IMR-90 (cell line): ENCODE results near the gene SCYGR4.
A peak's percentile ranks its signal among the peaks of the same experiment; 100 is the strongest.

Experiments used
- CEBPB ChIP-seq: IDR thresholded peaks from 2 replicates; pipeline ENCODE4 v1.6.1; 2012; ENCODE audit warnings: low read depth, low read length, improper control_type of control experiment
- POLR2A ChIP-seq: IDR thresholded peaks from 2 replicates; pipeline ENCODE4 v1.6.1; 2012; ENCODE audit warnings: mild to moderate bottlenecking, low read depth, low read length
- RAD21 ChIP-seq: IDR thresholded peaks from 2 replicates; pipeline ENCODE4 v1.6.1; 2012; ENCODE audit warnings: low read length, improper control_type of control experiment
- SMC3 ChIP-seq: fragments of 150-350 bp; IDR thresholded peaks from 2 replicates; pipeline ENCODE4 v1.6.1; 2016; ENCODE audit warnings: low read depth, mild to moderate bottlenecking, antibody characterized with exemption, low read length, moderate library complexity
- TF ChIP-seq, protein P1 (sequence below): conservative IDR thresholded peaks from 2 replicates; pipeline ENCODE4 v1.5.1; 2012; ENCODE audit warnings: mild to moderate bottlenecking, low read depth, low read length, improper control_type of control experiment
- TF ChIP-seq, protein P2 (sequence below): fragments of 150-350 bp; IDR thresholded peaks from 2 replicates; pipeline ENCODE4 v1.6.1; 2017; ENCODE audit warnings: mild to moderate bottlenecking, antibody characterized with exemption, low read length, low read depth

DNA sequence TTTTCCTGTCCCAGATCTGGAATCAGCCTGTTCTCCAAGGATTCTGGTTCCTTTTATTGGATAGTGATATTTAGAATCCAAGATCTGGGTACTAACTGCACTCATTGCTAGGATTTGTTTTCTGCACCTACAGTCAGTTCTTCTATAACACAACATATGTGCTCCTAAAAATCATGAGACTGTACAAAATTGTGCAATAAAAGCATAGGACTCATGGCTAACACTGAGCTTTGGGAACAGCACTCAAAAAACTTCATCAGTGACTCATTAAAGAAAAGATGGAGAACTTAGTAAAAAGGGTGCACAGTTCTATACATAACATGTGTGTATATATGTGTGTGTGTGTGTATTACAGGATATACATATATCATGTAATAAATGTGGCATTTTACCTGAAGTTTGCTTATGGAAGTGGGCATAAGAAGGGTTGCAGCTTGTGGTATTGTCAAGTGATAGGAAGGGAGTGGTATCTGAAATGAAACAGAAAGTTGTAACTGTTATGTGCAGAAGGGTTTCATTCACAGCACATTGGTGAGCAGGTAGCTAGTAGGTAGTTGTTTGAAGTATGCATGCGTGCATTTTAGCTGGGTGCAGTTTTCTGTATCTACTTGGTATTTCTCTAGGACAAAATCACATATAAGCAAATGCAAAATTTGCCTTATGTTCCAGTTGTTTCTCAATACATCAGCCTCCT lies 24.5 kb upstream of the SCYGR4 start:
- TF ChIP-seq, protein P1, sequence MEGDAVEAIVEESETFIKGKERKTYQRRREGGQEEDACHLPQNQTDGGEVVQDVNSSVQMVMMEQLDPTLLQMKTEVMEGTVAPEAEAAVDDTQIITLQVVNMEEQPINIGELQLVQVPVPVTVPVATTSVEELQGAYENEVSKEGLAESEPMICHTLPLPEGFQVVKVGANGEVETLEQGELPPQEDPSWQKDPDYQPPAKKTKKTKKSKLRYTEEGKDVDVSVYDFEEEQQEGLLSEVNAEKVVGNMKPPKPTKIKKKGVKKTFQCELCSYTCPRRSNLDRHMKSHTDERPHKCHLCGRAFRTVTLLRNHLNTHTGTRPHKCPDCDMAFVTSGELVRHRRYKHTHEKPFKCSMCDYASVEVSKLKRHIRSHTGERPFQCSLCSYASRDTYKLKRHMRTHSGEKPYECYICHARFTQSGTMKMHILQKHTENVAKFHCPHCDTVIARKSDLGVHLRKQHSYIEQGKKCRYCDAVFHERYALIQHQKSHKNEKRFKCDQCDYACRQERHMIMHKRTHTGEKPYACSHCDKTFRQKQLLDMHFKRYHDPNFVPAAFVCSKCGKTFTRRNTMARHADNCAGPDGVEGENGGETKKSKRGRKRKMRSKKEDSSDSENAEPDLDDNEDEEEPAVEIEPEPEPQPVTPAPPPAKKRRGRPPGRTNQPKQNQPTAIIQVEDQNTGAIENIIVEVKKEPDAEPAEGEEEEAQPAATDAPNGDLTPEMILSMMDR = no peak
- TF ChIP-seq POLR2A (no peak), SMC3 (no peak), RAD21 (no peak), CEBPB (peak; percentile 55)
- TF ChIP-seq, protein P2, sequence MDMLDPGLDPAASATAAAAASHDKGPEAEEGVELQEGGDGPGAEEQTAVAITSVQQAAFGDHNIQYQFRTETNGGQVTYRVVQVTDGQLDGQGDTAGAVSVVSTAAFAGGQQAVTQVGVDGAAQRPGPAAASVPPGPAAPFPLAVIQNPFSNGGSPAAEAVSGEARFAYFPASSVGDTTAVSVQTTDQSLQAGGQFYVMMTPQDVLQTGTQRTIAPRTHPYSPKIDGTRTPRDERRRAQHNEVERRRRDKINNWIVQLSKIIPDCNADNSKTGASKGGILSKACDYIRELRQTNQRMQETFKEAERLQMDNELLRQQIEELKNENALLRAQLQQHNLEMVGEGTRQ = no peak
